ENCODE measurements around the gene SDK1.

The SDK1 gene

DNA sequence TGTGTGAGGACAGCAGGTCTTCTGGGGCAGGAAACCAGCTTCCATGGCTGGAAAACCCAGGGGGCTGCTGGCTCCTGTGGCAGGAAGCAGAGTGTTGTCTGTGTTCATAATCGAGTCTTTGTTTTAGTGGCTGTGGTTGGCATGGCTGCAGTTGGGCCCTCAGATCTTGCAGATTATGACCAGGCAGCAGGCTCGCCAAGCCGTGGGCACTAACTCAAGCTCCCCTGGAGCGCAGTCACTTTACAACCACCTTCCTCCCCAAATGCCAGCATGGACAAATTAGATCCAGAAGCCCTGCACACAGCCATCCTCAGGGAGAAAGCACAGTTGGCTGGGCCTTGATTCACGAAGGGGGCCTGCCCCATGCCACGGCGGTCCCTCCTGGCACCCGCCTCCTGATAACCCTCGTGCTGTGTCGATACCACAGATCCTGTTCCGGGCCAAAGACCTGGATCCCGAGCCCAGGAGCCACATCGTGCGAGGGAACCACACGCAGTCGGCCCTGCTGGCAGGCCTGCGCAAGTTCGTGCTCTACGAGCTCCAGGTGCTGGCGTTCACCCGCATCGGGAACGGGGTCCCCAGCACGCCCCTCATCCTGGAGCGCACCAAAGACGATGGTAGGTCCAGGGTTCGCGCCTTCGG, 828.5 kb downstream of the SDK1 start:
- DNase-seq = no peak

DNA sequence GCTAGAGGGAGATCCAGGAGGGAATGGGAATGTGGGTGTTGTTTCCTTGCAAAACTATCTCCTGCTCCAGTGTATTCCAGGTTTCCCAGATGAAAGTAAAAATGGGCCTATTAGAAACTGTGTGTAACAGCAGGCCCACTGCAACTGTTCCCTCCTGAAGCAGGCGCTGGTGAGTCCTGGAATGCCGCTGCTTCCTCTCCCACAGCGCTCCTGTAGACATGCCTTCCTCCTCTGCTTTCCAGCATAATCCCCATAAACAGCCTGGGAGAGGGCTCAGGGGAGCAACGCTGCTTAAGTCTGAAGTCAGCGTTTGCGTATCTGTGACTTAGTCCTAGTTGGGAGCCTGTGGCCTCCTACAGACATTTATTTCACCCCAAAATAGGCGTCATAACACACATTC, 830.0 kb downstream of the SDK1 start:
- DNase-seq = no peak

DNA sequence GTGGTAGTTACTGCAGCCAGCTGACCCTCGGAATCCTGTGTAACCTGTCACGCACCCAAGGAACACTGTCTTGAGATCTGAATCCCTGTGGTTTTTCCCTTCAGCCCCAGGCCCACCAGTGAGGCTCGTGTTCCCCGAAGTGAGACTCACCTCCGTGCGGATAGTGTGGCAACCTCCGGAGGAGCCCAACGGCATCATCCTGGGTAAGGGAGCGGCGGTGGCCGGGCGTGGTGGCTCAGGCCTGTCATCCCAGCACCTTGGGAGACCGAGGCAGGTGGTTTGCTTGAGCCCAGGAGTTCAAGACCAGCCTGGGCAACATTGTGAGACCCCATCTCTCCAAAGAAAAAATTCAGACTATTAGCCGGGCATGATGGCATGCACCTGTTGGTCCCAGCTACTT, 831.2 kb downstream of the SDK1 start:
- DNase-seq = no peak

DNA sequence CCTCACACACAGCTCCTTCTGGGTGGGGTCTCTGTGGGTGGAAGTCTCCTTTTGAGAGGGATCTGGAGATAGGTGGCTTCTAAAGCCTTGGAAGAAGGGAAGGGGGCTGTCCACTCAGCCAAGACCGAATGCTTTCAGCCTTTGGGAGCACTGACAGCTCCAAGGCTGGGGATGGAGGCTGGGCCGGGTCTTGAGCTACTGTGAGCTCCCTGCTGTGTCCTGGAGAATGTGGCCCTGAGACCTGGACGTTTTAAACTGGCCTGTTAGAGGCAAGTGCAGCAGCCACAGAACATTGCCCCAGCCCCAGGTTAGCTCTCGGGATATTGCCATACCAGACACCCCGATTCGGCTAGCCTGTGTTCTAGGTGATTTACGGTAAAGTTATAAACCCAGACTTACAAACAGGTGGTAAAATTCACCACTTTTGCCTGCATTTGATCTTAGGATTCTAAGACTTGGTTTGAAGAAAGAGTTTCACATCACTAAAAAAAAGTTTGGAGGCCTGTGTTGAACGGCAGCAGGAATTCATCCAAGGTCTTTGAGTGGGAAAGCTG, 832.5 kb downstream of the SDK1 start:
- no peak for DNase-seq

DNA sequence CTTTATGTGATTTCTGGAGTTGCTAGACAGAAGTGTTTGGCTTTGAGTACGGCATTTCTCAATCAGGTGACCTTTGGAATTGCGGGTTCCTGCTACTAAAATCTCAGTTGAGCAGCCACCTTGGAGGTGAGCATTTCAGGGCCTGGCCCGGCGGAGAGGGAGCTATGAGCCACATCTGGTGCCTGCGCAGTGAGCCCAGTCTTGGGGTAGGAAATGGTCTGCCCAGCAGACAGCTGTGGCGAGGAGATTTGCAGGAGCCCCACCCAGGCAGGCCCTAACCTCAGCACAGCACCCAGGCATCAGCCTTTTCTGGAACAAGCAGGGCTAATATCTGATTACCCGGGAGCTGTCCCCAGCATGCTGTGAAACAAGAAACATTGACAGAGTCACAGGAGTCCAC, 833.2 kb downstream of the SDK1 start:
- DNase-seq = no peak

DNA sequence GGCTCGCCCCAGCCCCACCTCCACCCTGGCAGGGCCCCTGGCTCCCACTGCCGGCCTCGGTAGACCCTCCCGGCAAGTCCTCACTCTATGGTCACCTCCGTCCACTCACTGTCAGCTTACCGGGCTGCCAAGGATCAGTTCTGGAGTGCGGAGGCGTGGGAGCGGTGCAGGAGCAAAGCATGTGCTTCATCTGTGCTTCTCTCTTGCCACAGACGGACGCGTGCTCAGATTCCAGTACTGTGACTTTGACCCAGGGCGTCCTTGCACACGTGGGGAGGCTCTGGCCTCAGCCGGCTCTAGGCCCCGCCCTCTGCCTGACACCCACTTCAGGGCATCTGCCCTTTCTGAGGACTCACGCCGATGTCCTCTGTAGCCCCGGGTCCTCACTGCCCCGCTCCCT, 833.6 kb downstream of the SDK1 start:
- no peak for DNase-seq

DNA sequence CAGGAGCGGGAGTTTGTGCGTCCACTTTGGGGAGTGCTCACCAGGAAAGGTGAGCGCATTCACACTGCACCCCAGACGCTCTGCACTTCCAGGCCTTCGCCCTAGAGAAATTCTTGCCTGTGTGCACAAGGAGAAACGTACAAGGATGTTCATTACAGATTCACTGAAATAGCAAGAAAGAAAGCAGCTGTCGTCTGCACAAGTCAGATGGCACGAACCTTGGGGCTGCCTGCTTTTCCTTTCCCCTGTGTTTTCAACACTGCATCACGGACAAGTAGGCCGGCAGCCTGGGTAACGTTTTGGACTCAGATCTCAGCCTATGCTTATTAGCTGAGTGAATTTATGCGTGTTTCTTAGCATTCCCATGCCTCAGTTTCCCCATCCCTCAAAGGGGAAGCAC, 834.2 kb downstream of the SDK1 start:
- no peak for DNase-seq

DNA sequence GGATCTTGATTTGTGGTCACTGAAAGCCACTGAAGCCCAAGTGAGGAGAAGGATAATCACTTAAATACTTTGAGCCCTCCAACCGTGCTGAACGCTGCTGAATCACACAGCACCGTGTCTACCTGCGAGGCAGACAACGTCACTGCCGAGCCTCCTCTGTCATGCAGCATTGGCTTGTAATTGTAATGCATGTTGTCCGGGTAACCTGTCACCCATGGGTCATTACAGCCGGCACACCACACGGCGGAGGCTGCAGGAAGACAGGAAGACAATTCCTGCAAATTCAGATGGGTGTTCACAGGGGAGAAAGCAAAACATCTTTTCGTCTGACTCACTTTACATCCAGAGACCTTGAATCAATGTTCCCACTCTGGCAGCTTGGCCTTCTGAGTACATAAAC, 835.0 kb downstream of the SDK1 start:
- DNase-seq = peak; percentile 15

DNA sequence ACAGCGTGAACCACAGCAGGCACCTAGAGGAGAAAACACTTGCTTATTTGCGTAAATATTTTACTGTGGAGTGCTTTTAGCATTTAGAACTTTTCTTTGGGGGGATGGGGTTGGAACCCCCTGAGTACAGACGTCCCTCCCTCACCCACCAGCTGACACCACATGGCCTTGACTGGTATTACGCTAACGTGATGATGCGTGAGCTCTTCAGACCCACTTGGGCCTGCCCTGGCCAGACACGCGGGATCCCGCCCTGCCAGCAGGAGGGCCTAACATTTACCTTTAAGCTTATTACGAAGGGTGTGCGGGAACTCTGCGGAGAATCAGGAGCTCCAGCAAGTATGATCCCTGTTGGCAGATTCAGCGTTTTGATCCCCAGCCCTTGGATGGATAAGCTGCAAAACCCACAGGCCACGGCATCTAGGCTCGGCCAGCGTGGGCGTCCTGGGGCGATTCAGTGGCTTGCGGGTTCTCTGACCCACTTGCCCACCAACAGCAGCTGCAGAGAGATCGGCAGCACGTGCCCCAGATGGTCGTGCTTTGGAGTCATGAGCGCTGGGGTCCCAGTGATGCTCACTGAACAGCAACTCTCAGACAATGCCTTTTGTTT, 835.6 kb downstream of the SDK1 start:
- no peak for DNase-seq

DNA sequence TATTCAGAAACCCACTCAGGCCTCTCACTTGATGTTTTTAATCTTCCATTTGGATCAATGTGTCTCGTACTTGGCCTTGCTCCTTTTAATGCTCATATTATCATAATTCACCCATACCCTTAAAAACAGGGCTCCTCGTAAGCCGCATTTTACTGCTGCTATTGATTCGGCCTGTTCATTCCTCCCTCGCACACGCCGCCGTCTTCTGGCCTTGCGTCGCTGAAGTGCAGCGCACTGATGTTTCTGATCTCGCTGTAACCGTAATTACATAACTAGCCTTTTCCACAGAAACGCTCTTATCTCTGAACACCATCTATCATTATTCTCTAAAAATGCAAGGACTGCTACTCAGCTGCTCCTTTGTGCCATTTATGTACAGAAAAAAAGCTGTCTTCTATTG, 836.5 kb downstream of the SDK1 start:
- DNase-seq = no peak

DNA sequence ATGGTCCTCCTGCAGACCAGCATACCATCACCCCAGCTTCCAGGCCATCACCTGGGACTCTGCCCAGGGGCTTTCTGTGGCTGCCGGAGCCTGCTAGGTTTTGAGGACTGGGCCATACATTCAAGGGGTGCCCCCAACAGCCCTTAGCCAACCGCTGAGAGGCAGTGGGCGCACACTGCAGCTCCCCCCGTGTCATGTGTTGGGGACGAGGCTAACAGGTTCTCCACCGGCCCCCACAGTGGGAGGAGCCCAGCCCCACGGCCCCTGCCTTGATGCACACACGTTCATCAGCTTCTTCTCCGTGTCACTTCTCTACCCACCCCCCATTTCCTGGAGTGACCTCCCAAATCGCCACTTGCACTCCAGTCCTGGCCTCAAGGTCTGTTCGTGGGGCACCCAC, 837.8 kb downstream of the SDK1 start:
- no peak for DNase-seq

DNA sequence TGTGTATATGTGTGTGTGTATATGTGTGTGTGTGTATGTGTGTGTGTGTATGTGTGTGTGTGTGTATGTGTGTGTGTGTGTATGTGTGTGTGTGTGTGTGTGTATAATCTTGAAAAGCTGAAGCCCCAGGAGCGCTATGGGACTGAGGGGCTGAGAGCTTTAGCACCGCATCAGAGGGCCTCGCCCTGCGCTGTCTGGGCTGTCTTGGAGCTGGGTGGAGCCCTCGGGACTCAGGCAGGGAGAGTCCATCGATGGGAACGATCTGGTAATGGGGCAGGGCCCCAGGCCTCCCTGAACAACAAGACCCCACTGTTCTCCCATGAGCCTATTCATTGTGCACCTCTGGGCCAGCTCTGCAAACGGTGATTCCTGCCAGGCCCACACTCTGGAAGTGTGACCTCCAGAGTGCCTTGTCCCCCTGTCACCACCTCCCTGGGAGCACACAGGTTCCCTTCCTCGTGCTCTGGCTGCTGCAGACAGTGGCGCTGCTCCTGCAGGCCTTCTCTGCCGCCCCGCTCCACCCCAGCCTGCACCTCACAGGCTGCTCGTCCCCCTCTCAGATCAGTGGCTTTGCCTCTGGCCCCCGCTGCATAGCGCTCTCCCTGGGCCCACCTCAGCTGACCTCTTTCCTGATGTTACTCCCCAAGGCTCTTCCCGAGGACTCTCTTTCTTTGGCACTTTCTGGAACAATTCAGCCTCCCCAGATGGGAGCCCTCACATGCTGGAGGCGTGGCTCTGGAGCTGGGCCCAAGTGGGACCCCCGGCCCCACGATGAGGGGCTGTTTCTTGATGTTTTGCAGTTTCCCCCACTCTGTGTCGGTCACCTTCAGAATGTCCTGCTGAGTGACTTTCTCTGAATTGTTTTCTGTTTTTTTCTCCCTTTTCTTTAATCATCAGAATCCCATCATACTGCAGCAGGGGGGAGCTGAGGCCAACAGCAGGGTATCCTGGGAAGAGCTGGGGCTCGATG, 838.9 kb downstream of the SDK1 start:
- no peak for DNase-seq

DNA sequence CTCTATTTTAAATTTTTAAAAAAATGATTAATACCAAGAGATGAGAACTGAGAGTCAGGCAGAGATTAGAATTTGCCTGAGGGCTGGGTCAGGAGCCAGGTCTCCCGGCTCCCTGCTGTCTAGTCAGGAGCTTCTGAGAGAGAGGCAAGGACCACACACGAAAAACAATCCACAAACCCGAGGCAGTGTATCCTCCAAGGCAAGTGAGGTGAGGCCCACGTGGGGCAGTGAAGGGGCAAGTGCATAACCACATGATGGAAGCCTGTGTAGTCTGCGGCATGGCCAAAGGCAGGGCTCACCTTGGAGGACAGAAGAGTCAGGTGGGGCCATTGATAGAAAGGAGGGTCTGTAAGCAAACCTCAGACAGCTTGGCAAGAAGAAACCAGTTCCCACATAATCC, 839.9 kb downstream of the SDK1 start:
- no peak for DNase-seq

DNA sequence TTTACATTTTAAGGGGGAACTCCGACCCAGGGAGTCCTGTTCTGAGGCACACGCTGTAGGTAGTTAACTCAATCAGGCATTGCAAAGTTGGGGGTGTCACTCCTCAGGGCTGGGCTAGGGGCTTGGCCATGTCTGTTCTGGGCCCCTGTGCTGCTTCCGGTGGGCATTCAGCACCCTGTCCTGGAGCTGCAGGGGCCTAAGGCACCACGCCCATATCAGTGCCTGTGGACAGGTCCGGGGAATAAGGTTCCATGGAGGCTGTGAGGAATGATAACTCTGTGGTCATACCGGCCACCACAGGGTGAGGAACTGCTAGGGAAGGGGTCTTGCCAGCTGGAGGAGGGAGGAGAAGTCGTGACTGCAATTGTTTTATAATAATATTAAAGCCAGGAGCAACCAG, 842.0 kb downstream of the SDK1 start:
- no peak for DNase-seq

DNA sequence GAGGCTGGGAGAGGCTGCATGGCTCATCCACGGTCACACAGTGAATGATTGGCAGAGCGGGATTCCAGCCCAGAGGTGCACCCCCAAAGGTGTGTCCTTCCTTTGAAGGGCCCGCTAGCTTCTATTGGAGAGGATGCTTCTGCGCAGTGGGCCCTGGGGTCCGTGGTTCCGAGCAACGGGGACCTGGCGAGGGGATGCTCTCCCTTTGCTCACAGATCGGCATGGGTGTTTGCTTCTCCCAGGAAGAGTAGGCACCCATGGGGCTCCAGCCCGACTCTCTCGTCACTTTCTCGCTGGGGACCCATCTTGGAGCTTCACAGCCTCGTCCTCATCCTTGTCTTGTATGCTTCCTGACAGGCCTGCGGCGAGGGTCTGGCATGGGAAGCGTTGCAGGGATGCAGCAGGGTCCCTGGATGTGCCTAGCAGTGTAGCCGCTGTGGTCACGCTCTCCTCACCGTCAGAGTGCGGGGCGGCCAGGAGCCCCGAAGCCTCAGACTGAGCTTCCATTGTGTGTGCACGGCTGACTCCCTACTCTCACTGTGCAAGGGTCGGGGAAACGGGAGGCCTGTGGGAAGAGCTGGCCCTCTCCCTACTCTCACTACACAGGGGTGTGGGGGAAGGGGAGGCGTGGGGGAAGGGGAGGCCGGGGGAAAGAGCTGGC, 842.6 kb downstream of the SDK1 start:
- DNase-seq = no peak

DNA sequence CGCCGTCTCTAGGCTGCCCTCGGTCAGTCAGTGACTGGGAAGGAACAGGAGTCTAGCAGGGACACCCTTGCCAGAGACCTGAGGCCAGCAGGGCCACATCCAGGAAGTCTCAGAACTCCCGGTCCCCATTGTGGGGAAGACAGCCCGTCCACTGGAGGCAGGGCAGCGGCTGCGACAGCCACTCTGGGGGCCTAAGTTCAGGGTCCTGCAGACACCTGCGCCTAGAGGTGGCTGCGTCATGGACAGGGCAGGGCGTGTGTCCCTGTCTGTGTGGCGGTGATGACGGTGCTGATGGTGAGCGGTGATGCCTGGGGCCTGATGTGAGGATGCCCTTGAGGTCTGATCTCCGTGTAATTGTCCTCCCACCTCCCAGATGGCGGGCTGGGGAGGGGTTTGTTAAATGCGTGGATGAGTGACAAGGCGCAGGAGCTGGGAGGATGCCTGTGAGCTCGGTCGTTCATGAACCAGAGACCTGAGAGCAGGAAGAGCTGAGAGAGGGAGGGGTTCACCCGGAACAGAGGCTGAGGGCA, 843.2 kb downstream of the SDK1 start:
- DNase-seq = no peak

DNA sequence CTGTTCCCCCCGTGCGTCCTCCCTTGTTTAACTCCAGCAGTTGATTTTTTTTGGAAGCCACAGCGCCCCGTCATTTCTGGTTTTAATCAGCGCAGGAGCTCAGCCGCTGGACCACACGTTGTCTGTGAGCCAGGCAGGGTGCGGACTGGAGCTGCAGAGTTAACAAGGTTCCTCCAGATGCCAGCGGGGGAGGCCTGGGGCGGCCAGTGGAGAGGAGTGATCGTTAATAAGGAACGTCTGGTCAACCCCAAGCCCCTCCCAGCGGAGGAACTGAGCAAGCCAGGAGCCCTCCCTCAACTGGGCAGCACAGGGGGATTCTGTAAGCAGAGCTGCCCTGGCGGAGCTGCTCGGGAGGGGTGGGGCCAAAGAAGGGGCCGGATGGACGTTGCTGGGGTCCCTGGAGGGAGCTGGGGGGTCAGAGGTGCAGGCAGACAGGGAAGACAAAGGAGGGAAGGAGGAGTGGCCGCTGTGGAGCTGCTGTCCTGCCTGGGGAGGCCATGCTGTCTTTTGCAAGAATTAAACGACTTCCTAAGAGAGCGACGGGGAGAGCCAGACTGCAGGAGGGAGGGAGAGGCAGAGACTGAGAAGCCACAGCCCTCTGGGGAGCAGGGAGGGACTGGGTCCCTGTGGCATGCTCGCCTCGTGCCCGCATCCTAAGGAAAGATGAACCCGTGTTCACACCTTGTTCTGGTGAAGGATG, 843.9 kb downstream of the SDK1 start:
- no peak for DNase-seq

DNA sequence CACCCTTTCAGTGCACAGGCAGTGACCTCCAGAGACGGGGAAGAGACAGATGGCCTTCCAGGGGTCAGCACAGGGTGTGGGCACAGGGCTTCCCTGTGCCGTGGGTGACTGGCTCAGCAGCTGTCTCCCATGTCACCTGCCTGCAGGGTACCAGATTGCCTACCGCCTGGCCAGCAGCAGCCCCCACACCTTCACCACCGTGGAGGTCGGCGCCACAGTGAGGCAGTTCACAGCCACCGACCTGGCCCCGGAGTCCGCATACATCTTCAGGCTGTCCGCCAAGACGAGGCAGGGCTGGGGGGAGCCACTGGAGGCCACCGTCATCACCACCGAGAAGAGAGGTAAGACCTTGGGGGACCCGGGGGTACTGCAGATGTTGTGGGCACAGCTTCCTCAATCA, 844.5 kb downstream of the SDK1 start:
- DNase-seq = no peak

DNA sequence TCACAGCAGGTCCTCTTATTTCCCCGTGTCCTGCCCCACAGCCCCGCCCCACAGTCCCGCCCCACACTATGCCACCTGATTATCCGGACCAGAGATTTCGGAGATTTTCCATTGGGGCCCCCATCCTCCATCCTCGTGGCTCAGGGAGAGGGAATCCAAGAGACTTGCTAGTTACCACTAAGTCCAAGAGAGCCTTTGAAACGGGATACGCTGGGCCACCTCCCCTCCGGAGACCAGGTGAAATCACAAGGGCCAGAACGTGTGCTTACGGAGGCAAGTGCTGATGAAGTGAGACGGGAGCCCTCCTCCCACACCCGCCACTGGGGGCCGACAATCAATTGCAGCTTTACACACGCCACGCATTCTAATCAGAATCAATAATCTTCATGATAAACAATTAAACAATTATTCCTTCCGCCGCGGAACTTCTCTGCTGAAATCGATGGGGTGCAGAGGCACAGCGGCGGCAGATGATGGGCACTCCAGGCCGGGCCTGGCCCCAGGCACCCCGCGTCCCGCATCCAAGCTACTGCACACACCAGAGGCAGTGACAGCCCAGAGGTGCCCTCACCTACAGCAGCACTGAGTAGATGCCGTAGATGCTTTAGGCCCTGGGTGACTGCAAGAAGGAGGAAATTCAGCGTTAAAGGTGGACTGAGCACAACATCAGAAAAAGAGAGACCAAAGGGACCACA, 847.0 kb downstream of the SDK1 start:
- no peak for DNase-seq

DNA sequence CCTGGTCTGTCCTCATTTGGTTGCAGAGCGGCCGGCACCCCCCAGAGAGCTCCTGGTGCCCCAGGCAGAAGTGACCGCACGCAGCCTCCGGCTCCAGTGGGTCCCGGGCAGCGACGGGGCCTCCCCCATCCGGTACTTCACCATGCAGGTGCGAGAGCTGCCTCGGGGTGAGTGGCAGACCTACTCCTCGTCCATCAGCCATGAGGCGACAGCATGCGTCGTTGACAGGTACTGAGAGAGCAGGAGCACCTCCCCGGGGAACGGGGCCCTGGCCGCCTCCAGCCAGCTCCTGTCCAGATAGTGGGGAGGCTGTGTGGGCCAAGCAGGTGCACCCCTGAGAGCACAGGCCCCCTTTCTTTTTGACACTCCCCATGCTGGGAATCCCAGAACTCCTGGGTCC, 848.2 kb downstream of the SDK1 start:
- no peak for DNase-seq

DNA sequence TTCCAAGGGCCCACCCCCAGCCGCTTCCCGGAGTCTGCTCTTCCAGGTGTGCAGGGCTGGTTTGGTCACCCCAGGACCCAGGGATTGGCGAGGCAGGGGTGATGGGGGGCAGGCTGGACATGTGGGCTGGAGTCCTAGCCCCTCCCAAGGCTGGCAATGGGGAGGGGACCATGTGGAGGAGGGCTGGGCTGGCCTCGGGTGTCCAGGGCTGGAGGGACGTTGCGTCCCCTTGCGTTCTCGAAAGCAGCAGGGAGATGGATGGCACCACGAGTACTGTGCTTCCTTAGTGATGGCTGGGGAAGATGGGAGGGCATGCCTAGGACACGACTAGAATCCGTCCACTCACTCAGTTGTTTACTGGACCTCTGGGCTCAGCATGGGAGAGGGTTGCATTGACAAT, 848.6 kb downstream of the SDK1 start:
- no peak for DNase-seq

DNA sequence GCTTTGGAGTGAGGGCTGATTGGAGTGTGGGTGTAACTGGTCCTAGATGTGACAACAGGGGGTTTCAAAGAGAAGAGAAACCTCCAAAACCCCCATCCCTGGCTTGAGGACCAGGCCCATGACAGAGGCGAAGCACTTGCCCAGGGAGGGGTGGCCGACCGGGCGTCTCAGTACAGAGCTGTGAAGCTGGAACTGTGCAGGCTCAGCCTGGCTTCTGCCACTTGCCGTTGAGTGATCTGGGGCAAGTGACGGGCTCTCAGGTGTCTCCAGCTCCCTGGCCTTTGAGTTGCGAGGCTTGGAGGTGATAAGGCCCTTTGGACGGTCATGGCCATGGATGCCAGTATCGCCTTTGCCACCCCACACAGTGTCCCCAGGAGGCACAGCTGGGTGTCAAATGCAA, 849.7 kb downstream of the SDK1 start:
- no peak for DNase-seq
